Stimulated activated CD8-positive, alpha-beta memory T cell treated with anti-CD3 and anti-CD28 coated beads, Interleukin-15, amount 100 ng/mL, for 48 hours (primary cell): ENCODE measurements around the gene ZNF462.
"Not testable (repeated sequence)": the region's sequence is repeated elsewhere in the genome, so short reads cannot be mapped to it uniquely, and the experiment has no call there.

Experiments used
- DNase-seq, 2 donors: peaks; one replicate each; pipeline ENCODE4 v3.0.0-alpha.2; 2020; ENCODE audit warnings: low read depth in 2 of 2

The ZNF462 gene

DNA sequence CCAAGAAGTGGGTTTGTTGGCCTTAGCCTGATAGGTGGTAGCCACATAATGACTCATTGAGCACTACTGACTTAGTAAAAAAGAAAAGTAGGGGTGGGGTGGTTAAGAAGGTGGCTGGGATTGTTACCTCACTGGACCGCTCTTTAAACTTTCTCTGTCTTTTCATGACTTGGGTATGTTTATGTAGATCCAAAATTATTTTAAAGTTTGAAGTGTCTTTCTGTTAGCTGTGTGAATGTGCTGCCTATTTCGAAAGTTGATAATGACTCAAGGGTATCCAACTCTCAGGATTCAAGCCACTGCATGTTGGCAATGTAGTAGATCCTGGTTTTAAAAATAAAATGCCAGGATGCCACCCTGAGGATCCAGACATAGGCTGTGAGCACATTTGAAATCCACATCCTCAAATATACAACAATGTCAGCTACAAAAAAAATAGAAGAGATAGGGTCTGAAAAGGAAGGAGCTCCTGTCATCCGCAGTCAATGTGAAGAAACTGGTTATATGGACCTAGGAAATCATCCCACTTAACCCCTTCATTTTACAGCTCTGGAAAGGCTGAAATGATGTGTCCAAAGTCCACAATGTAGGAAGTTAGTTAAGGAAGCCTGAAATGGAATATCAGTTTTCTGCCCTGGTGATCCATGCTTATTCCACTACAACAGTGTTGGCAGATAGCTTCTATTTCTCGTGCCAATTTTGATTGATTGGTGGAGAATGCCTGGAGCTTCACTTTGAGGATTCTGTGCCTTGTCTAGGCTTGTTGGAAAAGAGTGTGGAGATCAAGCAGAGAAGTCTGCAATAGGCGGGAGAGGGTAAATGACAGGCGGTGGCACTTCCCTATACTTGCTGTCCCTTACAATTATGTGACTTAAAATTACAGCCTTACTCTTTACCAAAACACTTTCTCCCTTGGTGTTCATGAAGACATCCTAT lies 23.4 kb downstream of the ZNF462 start:
- DNase-seq, result no peak

DNA sequence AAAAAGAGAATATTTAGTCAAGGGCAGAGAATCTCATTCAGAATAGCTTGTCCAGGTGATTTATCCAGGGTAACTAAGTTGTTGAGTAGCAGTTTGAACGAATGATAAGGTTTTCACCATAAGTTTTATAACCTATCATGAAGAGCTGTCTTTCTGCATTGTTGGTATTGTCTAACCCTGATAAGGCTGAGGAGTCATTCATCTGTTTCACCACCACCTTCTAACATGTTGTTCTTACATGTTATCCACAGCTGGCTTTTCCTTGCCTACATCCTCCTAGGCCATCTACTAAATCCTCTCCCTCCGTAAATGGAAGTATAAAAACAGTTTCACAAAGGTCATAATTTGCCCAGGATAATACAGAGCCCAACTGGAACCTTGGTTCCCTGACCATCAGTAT lies 24.1 kb downstream of the ZNF462 start:
- no peak for DNase-seq

DNA sequence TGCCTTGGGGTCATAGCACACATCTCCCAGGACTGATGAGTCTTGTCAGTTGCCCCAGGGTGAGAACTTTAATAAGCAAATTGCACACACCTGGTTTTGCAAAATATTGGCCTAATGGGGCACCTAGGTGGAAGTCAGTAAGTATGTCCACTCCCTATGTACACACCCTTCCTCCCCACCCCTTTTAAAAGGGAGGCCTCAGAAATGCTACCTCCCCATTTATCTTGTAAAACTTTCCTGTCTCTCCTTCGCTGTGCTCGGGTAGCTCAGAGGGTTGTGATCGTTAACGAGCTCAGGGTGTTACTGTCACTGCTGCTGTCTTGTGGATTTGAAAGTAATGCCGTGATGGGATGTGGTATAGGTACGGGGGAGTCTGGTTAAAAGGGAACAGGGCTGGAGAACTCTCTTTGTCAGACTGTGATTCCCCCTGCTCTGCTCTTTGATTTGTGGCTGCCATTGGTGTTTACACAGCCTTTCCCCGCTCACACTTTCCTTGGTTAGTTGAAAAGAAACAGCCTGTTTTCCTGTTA lies 26.2 kb downstream of the ZNF462 start:
- DNase-seq, result no peak

DNA sequence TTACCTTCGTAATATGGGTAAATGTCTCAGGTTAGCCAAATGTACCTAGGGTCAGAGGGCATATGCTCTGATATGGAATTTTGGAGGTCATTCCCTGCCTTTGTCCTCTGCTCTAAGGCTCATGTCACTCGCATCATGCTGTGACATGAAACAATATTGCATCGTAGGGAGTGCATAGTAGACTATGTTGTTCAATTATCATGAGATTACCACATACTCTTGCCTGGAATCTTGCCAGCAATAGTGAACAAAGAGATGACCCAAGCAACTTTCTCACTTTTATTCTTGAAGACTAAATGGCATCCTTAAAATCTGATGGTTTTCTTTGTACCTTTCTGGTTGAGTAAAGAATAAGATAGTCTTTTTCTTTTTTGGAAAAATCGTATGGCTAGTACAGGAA lies 27.6 kb downstream of the ZNF462 start:
- no peak for DNase-seq

DNA sequence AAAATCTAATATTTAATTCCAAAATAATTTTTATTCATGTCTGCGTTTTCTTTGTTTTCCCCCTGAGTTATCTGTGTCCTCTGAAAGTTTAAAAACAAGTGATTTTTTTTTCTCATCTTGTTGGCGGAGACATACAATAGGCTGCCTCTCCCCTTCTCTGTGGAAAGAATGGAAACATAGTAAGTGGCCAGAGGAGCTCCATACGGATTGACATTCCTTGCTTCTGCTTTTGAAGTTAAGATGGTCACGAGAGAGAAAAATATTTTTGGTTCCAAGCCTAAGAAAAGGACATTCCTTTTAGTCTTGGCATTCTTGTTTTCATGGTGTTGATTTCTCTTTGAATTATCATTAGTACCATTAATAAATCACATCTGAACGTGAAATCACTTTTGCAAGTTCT lies 28.3 kb downstream of the ZNF462 start:
- DNase-seq, result no peak

DNA sequence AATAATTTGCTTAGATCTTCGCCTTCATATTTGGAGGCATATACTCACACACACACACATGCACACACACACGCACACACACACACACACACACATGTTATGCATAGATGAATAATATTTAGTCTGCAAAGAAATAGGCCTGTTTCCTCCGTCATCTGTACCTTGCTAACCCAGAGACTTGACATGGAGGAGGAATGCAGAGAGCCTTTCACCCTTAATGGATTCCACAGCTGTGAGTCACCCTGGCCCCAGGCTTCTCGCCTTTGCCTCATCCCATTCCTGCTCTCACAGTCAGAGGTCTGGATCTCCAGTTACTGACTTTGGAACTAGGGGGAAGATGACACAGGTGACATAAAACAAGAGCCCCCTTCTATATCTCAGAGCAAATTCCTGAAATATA lies 29.7 kb downstream of the ZNF462 start:
- no peak for DNase-seq

DNA sequence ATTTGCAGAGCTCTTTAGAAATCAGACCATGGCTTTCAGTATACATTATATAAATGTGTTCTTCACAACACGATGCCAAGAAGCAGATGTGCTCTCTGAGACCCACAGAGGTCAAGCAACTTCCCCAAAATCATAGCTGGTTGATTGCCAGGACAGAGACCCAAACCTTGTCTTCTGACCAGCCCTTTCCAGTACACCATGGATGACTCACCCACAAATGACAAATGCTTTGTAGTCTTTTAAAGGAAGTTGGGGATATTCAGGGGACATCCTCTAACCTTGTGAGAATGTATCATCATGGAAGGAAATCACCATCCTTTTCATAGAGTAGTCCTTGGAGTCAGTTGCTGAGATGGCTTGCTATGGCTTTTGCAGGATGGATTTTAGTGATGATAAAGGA lies 30.1 kb downstream of the ZNF462 start:
- no peak for DNase-seq

DNA sequence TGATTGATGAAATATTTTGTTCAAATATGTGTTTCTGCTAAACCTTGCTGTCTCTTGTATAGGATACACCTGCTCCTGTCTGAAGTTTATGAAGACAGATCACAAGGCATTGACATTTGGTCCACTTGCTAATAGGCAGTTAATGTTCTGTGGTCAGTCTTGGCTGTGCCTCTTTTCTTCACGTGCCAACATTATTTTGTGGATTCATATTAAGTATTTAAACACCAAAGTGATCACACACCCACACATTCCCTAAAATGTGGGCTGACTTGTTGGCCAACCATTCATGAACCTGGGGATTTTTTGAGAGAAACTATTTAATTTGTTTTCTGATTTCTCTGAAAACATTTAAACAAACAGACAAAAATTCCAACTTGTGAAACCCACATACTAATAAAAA lies 33.7 kb downstream of the ZNF462 start:
- no peak for DNase-seq

DNA sequence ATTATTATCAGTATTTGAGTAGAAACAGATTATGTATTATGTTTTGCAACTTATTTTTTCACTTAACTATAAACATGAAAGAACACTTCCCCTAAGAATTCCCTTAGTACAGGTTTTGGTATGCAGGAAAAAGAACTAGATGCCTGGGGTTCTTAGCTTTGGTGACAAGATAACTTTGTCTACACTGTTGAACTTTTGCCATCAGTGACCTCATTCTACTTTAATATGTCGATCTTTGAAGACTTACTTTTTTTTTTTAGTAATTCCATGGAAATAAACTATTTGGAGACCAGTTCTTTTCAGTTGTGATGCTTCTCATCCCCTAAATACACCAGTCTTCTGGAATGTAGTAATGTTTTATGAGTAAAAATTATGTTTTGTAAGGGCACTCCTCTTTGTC lies 34.3 kb downstream of the ZNF462 start:
- no peak for DNase-seq

DNA sequence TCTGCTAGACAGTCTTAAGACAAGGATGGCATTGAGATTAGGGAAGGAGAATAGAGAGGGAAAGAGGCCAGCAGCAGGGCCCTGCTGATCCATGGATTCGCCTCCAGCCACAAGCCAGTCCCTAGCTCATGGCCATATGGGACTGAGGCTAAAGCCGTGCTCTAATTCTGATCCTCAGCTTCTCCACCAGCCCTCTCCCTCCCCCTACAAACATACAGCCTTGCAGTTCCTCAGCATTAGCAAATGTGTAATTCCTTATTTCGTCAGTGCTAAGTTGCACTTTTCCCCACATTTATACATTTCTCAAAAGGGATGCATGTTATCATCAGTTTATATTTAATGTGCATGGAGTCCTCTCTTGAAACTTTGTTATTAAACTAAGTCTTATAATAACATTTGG lies 34.8 kb downstream of the ZNF462 start:
- DNase-seq, result no peak

DNA sequence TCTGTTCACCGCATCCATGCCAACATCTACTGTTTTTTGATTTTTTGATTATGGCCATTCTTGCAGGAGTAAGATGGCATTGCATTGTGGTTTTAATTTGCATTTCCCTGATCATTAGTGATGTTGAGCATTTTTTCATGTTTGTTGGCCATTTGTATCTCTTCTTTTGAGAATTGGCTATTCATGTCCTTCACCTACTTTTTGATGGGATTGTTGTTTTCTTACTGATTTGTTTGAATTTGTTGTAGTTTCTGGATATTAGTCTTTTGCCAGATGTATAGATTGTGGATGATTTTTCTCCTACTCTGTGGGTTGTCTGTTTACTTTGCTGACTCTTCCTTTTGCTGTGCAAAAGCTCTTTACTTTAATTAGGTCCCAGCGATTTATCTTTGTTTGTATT lies 37.6 kb downstream of the ZNF462 start:
- DNase-seq, result not testable (repeated sequence)

DNA sequence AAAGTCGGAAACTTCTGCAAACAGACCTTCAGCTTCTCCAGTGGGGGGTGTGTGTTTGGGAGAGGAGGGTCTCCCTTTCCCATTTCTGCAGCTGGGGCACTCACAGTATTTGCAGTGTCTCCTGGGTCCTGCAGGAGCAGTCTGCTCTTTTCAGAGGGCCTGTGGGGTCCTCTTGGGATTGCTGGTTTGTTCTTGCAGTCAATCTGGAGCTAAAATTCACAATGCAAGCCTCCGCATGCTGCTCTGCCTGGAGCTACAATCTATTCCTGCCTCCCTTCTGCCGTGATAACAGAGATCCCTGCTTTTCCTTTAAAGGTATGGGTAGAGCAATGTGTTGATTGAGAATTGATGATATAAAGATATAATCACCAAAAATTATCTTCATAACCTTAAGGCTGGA lies 43.2 kb downstream of the ZNF462 start:
- no peak for DNase-seq

DNA sequence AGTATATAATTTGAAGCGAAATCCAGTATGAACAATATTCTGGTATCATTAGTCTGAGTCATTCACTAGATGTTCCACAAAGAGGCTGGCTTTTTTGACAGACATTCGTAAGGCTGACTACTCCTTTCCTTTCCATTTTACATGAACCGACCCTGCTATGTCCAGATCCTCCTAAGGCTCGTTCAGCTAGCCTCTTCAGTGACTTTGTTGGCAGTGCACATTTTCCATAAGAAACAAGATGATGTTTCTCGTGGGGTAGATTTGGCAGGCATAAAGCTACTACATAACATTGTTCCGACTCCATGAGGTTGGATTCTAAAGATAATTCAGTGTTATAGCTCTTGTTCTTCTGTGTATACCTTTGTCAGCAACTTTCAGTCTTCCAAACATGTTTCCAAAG lies 49.0 kb downstream of the ZNF462 start:
- no peak for DNase-seq

DNA sequence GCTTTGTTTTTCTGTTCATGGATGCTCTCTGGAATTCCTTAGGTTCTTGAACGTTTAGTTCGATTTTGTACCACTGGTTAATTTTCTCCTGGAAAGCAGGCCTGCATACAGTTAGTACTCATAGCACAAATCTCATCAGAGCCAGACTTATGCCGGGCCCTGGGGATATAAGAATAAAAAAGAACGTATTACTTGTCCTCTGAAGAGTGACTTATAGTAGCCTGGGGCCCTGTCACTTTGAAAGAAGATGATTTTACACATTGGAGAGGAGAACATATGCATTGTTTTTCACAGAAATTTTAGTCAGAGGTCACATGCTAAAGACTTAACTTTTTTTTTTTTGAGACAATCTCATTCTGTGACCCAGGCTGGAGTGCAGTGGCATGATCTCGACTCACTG lies 50.3 kb downstream of the ZNF462 start:
- no peak for DNase-seq

DNA sequence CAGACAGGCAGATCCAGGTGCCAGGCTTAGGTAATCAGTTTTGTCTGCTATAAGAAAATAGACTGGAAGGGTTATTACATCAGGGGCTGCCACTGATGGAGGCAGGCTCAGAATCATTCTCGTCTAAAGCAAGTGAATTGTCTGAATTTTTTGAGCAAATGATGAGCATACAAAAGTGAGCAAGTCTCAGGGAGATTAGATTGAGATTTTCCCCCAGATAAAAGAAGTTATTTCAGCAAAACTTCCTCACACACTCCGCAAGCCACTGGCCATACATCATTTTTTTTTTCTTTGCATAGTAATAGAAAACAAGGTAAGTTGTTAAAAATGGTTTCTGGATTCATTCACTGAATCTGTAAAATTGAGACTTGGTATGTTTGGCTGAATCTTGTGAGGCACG lies 52.9 kb downstream of the ZNF462 start:
- no peak for DNase-seq

DNA sequence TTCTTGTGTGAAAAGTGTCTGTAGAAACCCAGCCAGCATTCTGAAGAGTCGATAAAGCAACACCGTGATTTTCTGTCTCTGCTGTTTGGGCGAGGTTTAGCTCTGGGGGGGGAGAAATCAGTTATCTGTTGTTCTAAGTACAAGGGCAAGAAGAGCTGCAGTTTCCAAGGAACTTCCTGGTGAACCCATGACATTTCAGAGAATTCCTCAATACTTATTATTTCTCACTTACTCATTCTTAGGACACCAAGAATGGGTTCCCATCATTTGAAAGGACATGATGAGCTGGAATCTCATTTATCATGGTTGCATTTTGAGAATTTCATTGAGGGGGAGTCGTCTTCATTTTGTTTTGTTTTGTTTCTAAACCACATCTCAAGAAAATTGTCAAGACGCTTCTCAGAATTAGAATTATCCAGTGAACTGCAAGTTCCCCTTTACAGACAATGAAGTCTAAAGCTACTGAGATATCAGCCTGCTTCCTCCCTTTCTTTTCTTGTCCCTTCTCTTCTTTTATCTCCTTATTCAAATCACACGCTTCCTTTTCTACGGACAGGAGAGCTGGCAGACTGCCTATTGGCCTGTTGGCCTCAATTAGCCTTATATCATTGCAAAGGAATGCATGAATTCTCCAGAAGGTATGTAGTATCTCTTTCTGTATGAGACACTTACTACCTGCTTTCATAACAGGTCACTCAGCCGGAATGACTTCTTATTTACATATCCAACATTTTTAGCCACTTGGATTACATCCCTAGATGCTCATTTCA lies 53.7 kb downstream of the ZNF462 start:
- DNase-seq, result no peak

DNA sequence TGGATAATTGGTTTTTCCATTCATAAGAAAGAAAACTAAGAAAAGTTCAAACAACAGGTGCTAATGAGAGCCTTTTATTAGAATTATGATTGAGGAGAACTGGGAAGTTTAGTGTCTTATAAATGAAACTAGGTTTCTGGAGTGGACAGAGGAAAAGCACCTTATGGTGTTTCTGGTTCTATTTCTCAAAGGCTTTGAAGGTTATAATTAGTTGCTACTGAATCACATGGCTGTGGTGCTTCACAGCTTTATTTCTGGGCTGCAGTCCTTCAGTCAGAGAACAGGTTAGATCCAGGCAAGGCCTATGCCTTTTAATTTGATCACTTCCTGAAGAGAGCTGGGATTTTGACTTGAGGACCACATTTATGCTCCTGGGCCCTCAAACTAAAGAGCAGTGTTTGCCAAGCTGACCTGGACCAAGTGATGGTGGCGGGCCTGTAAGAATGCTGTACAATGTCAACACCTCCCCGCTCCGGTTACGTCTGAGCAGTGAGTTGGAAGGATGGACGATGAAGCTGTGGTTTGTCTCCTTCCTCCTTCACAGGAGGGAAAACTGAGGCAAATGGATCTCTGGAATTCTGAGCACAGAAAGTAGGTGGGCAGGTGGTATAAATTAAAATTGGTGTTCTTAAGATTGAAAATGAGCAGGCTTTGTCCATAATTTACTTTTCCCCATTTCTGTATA lies 56.0 kb downstream of the ZNF462 start:
- no peak for DNase-seq

DNA sequence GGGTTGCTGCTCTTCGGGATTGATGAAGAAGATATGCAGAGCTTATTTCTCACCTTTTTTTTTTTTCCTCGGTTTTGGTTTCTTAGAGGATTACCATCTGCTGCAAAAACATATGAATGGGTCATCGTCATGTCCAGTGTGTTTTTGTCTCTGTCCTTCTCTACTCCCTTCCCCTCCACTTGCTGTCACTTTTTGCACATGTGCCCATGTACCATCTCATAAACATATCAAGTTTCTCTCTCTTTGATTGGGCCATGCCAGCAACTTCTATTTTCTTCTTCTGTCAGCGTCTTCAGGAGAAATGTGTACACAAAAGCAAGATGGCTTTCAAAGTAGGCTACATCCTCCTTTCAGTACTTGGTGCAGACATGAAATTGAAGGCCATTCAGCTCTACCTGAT lies 57.1 kb downstream of the ZNF462 start:
- no peak for DNase-seq

DNA sequence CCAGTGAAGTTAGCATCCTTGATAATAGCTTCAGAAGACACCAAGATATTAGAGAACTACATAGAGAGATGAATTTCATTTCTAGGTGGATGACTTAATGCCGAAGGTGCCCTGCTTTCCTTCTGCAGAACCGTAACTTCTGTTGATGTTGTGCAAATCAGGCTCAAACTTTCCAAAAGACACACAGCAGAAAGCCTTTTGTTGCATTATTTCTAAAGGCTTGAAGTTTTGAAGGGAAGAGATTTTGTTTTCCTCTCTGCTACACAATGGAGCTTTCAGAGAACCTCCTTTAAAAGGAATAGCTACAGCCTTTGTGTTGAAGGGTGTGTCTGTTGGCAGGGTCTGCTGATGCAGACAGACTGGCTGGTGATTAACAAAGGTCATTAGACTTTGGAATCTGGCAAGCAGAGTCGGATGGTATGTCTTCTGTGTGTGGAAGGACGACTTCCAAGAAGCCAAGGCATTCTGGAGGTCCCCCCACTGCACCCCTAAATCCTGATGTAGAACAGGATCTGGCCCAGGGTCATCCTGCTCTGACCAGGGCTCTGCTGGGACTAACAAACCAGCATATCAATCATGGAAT lies 57.8 kb downstream of the ZNF462 start:
- no peak for DNase-seq

DNA sequence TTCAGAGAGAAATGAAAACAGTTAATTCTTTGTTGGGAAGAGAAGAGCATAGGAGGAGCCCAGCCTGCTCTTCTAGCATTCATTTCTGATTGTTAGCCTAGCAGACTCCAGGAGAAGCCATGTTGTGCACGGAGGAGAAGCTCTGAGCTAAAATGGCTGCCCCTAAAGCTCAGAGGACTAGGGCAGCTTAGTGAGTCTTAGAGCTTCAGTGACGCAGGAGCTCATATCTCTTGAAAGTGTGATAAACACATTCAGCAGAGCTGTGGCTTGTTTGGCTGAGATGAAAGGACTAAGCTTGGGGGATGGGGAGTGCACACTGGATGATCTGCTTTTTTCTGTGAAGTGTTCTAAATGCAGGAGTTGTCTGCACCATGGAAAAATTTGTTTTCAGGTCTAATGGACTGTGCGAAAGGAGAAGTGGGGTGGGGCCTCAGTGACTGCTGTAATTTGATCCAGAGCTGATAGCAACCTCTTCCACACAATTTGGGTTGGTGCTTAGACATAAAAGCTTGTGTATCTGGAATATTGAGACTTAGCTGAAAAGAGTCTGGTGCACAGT lies 58.5 kb downstream of the ZNF462 start:
- no peak for DNase-seq

DNA sequence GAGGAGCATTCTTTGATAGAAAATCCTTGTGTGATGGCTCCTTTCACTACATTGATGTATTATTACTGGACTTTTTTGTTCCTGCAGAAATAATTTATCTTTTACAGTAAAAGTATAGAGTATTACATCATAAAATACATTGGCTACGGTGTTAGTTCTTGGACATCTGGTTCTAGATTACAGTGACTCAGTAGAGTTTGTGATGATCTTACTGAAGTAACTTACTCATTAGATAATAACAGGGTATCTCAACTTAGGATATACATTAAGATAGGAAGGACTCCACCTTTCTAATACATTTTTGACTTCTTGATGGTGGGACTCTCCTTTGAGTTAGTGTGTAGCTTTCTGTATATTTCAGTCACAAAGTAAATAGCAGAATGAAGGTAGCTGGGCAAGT lies 59.1 kb downstream of the ZNF462 start:
- DNase-seq, result no peak

DNA sequence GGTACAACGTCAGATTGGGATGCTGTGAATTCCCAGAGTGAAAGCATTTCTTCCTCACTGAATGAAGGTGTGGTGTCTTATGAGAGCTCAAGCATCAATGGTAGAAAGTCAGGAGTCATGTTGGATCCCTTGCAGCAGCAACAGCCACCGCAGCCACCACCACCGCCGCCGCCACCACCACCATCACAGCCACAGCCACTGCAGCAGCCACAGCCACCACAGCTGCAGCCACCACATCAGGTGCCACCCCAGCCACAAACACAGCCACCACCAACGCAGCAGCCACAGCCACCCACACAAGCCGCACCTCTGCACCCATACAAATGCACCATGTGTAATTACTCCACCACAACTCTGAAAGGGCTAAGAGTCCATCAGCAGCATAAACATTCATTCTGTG lies 62.4 kb downstream of the ZNF462 start:
- no peak for DNase-seq
